Chondrocyte (in vitro differentiated cells): ENCODE results near the gene BMP2K. TPM values are rescaled to one million over a fixed set of nuclear protein-coding genes. Genes with fewer than 3 reads are reported as not detected.
A peak's percentile ranks its signal among the peaks of the same experiment; 100 is the strongest.

Source experiments
- DNase-seq: peaks from one replicate; pipeline ENCODE4 v3.0.0; 2021; ENCODE audit warnings: mixed read lengths, low spot score
- H3K27ac Mint-ChIP-seq: one replicate; pipeline ENCODE4 v1.8.0; 2021; ENCODE audit warnings: mild to moderate bottlenecking, moderate library complexity, mixed read lengths; ENCODE audit not compliant: unreplicated experiment
- H3K27me3 Mint-ChIP-seq: 2 replicates; pipeline ENCODE4 v1.8.0; 2021; ENCODE audit warnings: low read depth, mixed read lengths
- H3K36me3 Mint-ChIP-seq: 2 replicates; pipeline ENCODE4 v1.8.0; 2021; ENCODE audit warnings: low read depth, mixed read lengths
- H3K4me1 Mint-ChIP-seq: 2 replicates; pipeline ENCODE4 v1.8.0; 2021; ENCODE audit warnings: low read depth, mild to moderate bottlenecking, mixed read lengths
- H3K4me3 Mint-ChIP-seq: one replicate; pipeline ENCODE4 v1.8.0; 2021; ENCODE audit warnings: mild to moderate bottlenecking, moderate library complexity, mixed read lengths; ENCODE audit not compliant: unreplicated experiment
- H3K9me3 Mint-ChIP-seq: 2 replicates; pipeline ENCODE4 v1.8.0; 2021; ENCODE audit warnings: low read depth, mixed read lengths
- CTCF ChIP-seq: fragments of 200-600 bp; sonication (generic); IDR thresholded peaks from 2 replicates; pipeline ENCODE4 v1.5.0; 2021; ENCODE audit warnings: antibody characterized with exemption, mild to moderate bottlenecking, moderate library complexity
- total RNA-seq: library from RNA; stranded (reverse); gene quantifications from 3 replicates; pipeline ENCODE4 v1.2.1, GENCODE V29; 2021

BMP2K gene
- total RNA-seq, 1 donor from 2014 or later = 20.8 TPM

- Mint-ChIP-seq H3K9me3 (no peaks in the 10 kb centered on the region), H3K4me1 (no peaks in the 10 kb centered on the region), H3K4me3 (no peak overlapping the region), H3K27me3 (no peaks in the 10 kb centered on the region), H3K27ac (no peak overlapping the region), H3K36me3 (peaks cover 6% of the 10 kb centered on the region)
- DNase-seq = no peak
- TF ChIP-seq CTCF = no peak
These were observed 101.9 kb downstream of the BMP2K start for GRCh38 chr4:78878031-78878430.

- H3K27me3 Mint-ChIP-seq = no peaks in the 10 kb centered on the region
- no peak overlapping the region for H3K27ac Mint-ChIP-seq
- H3K9me3 Mint-ChIP-seq = no peaks in the 10 kb centered on the region
- no peak for TF ChIP-seq CTCF
- peaks cover 10% of the 10 kb centered on the region for H3K4me1 Mint-ChIP-seq
- H3K4me3 Mint-ChIP-seq = no peak overlapping the region
- H3K36me3 Mint-ChIP-seq = no peaks in the 10 kb centered on the region
- no peak for DNase-seq
These were observed 104.8 kb downstream of the BMP2K start for GRCh38 chr4:78880874-78881492.

- DNase-seq = no peak
- H3K9me3 Mint-ChIP-seq = no peaks in the 10 kb centered on the region
- no peaks in the 10 kb centered on the region for H3K27me3 Mint-ChIP-seq
- H3K27ac Mint-ChIP-seq = peak overlapping the region; percentile 62
- H3K36me3 Mint-ChIP-seq = peaks cover 6% of the 10 kb centered on the region
- H3K4me1 Mint-ChIP-seq = peaks cover 16% of the 10 kb centered on the region
- no peak overlapping the region for H3K4me3 Mint-ChIP-seq
- TF ChIP-seq CTCF = no peak
These were observed 109.4 kb downstream of the BMP2K start for GRCh38 chr4:78885598-78885997.

- no peak for TF ChIP-seq CTCF
- peaks cover 16% of the 10 kb centered on the region for H3K4me1 Mint-ChIP-seq
- H3K36me3 Mint-ChIP-seq = peaks cover 11% of the 10 kb centered on the region
- no peak for DNase-seq
- no peak overlapping the region for H3K4me3 Mint-ChIP-seq
- H3K27ac Mint-ChIP-seq = no peak overlapping the region
- H3K9me3 Mint-ChIP-seq = no peaks in the 10 kb centered on the region
- H3K27me3 Mint-ChIP-seq = no peaks in the 10 kb centered on the region
These were observed 113.8 kb downstream of the BMP2K start for GRCh38 chr4:78889955-78890354.

GRCh38 chr4:78899302-78899701, 123.2 kb downstream of the BMP2K start:
- H3K4me3 Mint-ChIP-seq = no peak overlapping the region
- H3K27ac Mint-ChIP-seq = no peak overlapping the region
- peaks cover 10% of the 10 kb centered on the region for H3K36me3 Mint-ChIP-seq
- DNase-seq = no peak
- no peaks in the 10 kb centered on the region for H3K9me3 Mint-ChIP-seq
- peaks cover 2% of the 10 kb centered on the region for H3K4me1 Mint-ChIP-seq
- H3K27me3 Mint-ChIP-seq = no peaks in the 10 kb centered on the region
- no peak for TF ChIP-seq CTCF
